Transverse colon (tissue), 4 donors: ENCODE data around the gene CPA3.

Experiments
- CTCF ChIP-seq, 5 experiments: fragments of 200-600 bp in 3 of 5; fragments of 450-650 bp in 2 of 5; sonication (generic) in 3 of 5; IDR thresholded peaks; 1 replicate in 2 of 5; 2 replicates in 3 of 5; pipeline ENCODE4 v1.5.1; 2016 to 2017; ENCODE audit warnings: antibody characterized with exemption in 5 of 5, inconsistent platforms in 3 of 5, mild to moderate bottlenecking in 2 of 5, moderate library complexity in 1 of 5
- EP300 ChIP-seq: sonication (generic); formaldehyde crosslinking; IDR thresholded peaks from one replicate; pipeline ENCODE4 v1.6.1; 2017; ENCODE audit warnings: antibody characterized with exemption, low read depth
- POLR2A ChIP-seq: fragments of 450-650 bp; IDR thresholded peaks from one replicate; pipeline ENCODE4 v1.6.1; 2016; ENCODE audit warnings: antibody characterized with exemption, mild to moderate bottlenecking, moderate library complexity
- POLR2AphosphoS5 ChIP-seq, 3 donors: sonication (generic); formaldehyde crosslinking; IDR thresholded peaks; one replicate each; pipeline ENCODE4 v1.6.1; 2016; ENCODE audit warnings: antibody characterized with exemption in 3 of 3

GRCh38 chr3:148945116-148945515, 80.0 kb downstream of the CPA3 start:
- no peak for TF ChIP-seq CTCF (IDR thresholded peaks at IDR 0.05)
- TF ChIP-seq POLR2A: no peak
- TF ChIP-seq POLR2AphosphoS5 (IDR thresholded peaks at IDR 0.05): no peak
- TF ChIP-seq EP300: no peak
